Measurements from ENCODE around the gene CTNNA3.

The CTNNA3 gene

DNA sequence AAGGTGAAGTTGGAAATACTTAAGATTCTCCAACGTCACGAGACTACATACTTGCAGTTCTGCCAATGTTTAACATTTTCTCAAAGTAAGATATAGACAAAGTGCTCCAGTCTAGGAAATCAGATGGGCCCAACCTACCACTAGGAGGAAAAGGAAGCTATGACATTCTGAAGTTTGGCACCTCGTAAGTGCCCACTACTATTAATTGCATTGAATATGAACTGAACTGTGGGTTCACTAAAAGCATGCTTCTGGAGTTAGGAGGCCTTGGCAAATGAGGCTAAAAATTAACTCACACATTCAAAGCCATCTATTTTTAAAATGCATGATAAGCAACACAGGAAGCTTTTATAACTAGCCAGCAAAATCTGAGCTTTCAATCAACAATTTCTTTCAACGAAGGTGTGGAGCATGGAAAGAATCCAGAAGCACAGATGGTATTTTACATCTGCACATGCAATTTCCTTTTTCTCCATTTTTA, 620.5 kb downstream of the CTNNA3 start:
- TF ChIP-seq, protein P1, sequence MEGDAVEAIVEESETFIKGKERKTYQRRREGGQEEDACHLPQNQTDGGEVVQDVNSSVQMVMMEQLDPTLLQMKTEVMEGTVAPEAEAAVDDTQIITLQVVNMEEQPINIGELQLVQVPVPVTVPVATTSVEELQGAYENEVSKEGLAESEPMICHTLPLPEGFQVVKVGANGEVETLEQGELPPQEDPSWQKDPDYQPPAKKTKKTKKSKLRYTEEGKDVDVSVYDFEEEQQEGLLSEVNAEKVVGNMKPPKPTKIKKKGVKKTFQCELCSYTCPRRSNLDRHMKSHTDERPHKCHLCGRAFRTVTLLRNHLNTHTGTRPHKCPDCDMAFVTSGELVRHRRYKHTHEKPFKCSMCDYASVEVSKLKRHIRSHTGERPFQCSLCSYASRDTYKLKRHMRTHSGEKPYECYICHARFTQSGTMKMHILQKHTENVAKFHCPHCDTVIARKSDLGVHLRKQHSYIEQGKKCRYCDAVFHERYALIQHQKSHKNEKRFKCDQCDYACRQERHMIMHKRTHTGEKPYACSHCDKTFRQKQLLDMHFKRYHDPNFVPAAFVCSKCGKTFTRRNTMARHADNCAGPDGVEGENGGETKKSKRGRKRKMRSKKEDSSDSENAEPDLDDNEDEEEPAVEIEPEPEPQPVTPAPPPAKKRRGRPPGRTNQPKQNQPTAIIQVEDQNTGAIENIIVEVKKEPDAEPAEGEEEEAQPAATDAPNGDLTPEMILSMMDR (IDR thresholded peaks at IDR 0.05), result no peak

GRCh38 chr10:67072654-67073053, 623.3 kb downstream of the CTNNA3 start:
- TF ChIP-seq, protein P1 (IDR thresholded peaks at IDR 0.05), result no peak

- TF ChIP-seq, protein P1 (IDR thresholded peaks at IDR 0.05), result no peak
Observed at GRCh38 chr10:67050415-67050814, 645.6 kb downstream of the CTNNA3 start.

DNA sequence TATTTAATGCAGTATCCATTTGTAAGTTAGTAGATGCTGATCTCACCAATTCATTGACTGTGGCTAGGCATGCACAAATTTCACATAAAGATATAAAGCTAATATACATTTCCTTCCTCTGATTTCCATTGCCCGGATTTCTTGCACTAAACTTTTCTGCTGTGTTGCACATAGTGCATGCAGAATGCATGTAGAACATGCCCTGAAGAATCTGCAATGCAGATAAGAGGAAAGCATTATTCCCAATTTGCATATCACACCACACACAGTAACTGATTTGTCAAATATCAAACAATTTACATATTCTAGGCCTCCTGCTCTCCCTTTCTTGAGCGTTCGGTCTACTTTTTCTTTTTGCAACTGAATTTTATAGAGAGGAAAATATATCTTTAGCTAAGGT, 646.0 kb downstream of the CTNNA3 start:
- TF ChIP-seq, protein P1 (IDR thresholded peaks at IDR 0.05), result no peak

DNA sequence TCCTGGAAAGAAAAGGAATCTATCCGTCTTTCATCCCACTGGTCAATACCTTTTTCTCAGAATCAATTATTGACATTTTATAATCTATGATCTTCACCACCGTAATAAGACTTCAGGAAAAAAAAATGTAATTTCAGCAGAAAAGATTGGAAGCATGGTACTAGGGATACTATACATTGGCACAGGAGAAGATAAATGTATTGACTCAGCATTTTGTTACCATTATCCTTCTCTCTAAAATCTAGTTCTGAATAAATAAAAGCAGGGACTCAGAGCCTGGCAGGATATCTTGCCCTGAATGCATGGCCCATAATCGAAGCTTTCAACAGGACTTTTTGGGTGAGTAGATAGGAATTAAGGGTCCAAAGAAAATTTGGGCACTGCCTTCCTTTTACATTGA, 649.5 kb downstream of the CTNNA3 start:
- TF ChIP-seq, protein P1 (IDR thresholded peaks at IDR 0.05), result no peak

DNA sequence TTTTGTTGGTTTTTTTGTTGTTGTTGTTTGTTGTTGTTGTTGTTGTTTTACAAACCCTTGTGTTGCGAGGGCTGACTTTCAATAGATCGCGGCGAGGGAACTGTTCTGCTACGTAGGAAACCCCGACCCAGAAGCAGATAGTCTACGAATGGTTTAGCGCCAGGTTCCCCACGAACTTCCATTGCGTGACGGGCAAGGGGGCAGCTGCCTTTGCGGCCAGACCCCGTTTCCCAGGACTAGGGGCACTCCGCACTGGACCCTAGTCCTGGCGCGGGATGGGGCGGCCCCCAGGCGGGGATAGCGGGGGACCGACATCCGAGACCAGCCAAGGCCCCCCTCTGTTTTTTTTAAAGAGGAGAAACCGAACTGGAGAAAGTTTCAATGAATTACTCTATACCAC, 650.6 kb downstream of the CTNNA3 start:
- TF ChIP-seq, protein P1 (IDR thresholded peaks at IDR 0.05), result no peak

DNA sequence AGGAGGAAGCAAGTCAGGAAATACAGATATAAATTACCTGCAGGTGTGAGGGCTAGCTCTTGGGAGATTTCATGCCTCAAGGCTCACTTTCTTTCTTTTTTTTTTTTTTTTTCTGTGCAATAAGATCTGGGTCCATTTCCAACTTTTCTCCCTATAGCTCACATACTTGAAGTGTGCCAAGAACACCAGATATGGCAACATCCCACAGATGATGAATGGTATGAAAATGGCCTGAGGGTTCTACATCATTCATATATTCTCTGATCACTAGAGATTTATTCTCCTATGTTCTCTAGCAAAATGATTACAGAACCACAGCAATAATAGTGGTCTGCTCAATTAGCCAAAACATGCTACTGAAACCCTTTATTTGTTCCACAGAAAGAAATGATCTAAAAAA, 653.0 kb downstream of the CTNNA3 start:
- TF ChIP-seq, protein P1 (IDR thresholded peaks at IDR 0.05), result no peak

DNA sequence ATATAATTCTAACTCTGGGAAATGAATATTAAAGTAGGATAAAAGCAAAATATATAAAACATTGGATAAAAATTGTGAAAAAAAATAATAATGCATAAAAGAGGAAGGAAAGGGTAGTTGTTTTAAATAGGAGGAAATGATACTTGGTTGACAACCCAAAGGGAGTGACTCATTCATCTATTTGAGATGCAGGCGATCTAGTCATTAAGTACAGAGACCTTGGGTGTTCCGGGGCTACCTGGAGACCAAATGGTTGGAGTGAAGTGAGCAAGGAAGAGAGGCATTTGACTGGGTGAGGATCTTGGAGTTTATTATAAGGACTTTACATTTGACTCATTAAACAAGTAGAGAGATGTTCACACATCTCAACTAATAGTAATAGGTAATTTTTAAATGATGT, 659.2 kb downstream of the CTNNA3 start:
- TF ChIP-seq, protein P1 (IDR thresholded peaks at IDR 0.05), result no peak

Measured in LNCAP (cell line).